ENCODE measurements around the gene PARP1. TPM values are rescaled to one million over a fixed set of nuclear protein-coding genes. Genes with fewer than 3 reads are reported as not detected.

The PARP1 gene
- total RNA-seq, 3 donors from 2014 or later = 35.8 to 81.2 (median 63.2) TPM

DNA sequence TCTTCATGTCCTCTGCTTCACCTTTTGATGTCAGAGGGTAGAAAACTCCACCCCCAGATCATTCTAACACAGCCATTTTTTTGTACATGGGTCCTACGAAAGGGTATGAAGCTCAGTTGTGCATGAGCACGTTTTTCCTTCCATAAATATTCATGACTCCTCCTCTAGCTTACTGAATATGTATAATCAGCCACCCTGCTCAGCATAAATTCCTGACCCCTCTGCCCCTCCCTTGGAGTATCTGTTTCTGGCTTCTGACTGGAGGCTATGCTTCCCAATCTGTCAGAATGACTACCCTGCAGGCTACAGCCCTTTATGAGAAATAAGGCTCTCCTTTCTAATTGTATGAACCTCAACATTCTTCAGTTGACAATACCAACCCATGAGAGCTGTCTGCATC, 42.8 kb upstream of the PARP1 start:
- intact Hi-C loops (cut with DNase I, micrococcal nuclease) = no loop called here
- no peak for ATAC-seq
- Histone ChIP-seq H3K9me3 (no peaks in the 10 kb centered on the region), H3K4me3 (no peak overlapping the region), H3K36me3 (ENCODE audit: low read depth) (no peaks in the 10 kb centered on the region), H3K4me1 (ENCODE audit: low read depth) (no peaks in the 10 kb centered on the region)
- no peak for TF ChIP-seq CTCF (IDR thresholded peaks at IDR 0.05)
- no peak for DNase-seq

- Histone ChIP-seq H3K4me3 (no peak overlapping the region), H3K36me3 (ENCODE audit: low read depth) (no peaks in the 10 kb centered on the region), H3K4me1 (ENCODE audit: low read depth) (no peaks in the 10 kb centered on the region), H3K9me3 (no peaks in the 10 kb centered on the region)
- no peak for DNase-seq
- intact Hi-C loops (cut with DNase I, micrococcal nuclease) = no loop called here
- no peak for ATAC-seq
- no peak for TF ChIP-seq CTCF (IDR thresholded peaks at IDR 0.05)
Observed at GRCh38 chr1:226449823-226450222, 41.9 kb upstream of the PARP1 start.

DNA sequence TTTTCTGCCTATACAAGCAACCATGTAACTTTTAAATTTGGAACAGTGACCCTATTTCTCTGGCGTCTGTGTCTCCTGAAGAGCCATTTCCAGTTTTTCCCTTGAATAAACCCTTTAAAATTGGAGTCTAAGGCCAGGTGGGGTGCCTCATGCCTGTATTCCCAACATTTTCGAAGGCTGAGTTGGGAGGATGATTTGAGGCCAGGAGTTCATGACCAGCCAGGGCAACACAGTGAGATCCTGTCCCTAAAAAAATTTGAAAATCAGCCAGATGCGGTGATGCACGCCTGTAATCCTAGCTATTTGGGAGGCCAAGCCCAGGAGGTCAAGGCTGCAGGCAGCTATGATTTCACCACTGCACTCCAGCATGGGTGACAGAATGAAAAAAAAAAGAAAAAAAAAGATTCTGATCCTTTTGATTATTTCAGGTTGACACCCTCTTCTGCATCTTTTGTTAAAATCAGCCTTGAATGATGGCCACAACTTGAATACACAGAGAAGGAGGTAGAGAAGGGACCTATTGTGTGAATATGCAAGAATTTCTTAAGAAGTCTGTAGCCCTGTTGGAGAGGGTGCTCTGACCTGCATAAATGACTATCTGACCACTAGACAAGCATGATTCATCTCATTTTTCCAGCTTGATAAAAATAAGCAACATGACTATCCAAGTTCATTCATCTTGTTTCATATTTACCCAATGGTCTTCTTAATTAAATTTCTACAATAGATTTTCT, 40.2 kb upstream of the PARP1 start:
- Histone ChIP-seq H3K9me3 (no peaks in the 10 kb centered on the region), H3K4me1 (ENCODE audit: low read depth) (no peaks in the 10 kb centered on the region), H3K36me3 (ENCODE audit: low read depth) (no peaks in the 10 kb centered on the region), H3K4me3 (no peak overlapping the region)
- intact Hi-C loops (cut with DNase I, micrococcal nuclease) = no loop called here
- DNase-seq = no peak
- ATAC-seq = no peak
- no peak for TF ChIP-seq CTCF (IDR thresholded peaks at IDR 0.05)

- DNase-seq = no peak
- TF ChIP-seq CTCF (IDR thresholded peaks at IDR 0.05) = no peak
- intact Hi-C loops (cut with DNase I, micrococcal nuclease) = no loop called here
- no peak for ATAC-seq
- H3K36me3 ChIP-seq (ENCODE audit: low read depth) = no peaks in the 10 kb centered on the region
- no peaks in the 10 kb centered on the region for H3K9me3 ChIP-seq
- H3K4me3 ChIP-seq = no peak overlapping the region
- no peaks in the 10 kb centered on the region for H3K4me1 ChIP-seq (ENCODE audit: low read depth)
Observed at GRCh38 chr1:226446094-226446493, 38.2 kb upstream of the PARP1 start.

GRCh38 chr1:226444901-226445300, 37.0 kb upstream of the PARP1 start:
- TF ChIP-seq CTCF (IDR thresholded peaks at IDR 0.05) = no peak
- Histone ChIP-seq H3K36me3 (ENCODE audit: low read depth) (no peaks in the 10 kb centered on the region), H3K9me3 (no peaks in the 10 kb centered on the region), H3K4me1 (ENCODE audit: low read depth) (no peaks in the 10 kb centered on the region), H3K4me3 (no peak overlapping the region)
- intact Hi-C loops (cut with DNase I, micrococcal nuclease) = no loop called here
- peak in 1 of 3 donors; percentile 47 for DNase-seq
- peak; percentile 91 for ATAC-seq

DNA sequence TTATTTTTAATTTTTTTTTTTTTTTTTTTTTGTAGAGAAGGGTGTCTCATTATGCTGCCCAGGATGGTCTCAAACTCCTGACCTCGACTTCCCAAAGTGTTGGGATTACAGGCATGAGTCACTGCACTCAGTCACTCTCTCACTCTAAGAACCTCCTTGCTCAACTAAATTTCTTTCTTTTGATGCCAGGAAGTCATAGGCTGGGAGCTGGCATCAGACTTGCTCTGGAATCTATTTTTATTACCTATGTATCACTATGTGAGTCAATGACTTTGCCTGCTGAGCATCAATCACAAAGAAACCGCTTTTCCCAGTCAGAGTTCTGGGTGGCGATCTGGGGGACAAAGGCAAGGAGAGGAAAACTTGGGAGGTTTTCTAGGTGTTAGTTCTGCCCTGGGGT, 35.5 kb upstream of the PARP1 start:
- no peaks in the 10 kb centered on the region for H3K4me1 ChIP-seq (ENCODE audit: low read depth)
- ATAC-seq (no peak), DNase-seq (no peak)
- no peaks in the 10 kb centered on the region for H3K9me3 ChIP-seq
- no peak for TF ChIP-seq CTCF (IDR thresholded peaks at IDR 0.05)
- no peaks in the 10 kb centered on the region for H3K36me3 ChIP-seq (ENCODE audit: low read depth)
- no peak overlapping the region for H3K4me3 ChIP-seq
- intact Hi-C loops (cut with DNase I, micrococcal nuclease) = no loop called here

Data from mucosa of descending colon (tissue), 3 donors.